ENCODE measurements around the gene APPBP2.

Gene APPBP2

GRCh38 chr17:60542071-60542470, 16.0 kb upstream of the APPBP2 start:
- TF ChIP-seq TCF12 (IDR thresholded peaks at IDR 0.05; ENCODE audit: low read depth) = no peak
- TF ChIP-seq ZBTB7A (IDR thresholded peaks at IDR 0.05; ENCODE audit: low read depth) = no peak
- TF ChIP-seq USF1 (IDR thresholded peaks at IDR 0.05) = no peak
- TF ChIP-seq TAF1 (IDR thresholded peaks at IDR 0.05; ENCODE audit: low read depth) = no peak
- TF ChIP-seq, protein P1, sequence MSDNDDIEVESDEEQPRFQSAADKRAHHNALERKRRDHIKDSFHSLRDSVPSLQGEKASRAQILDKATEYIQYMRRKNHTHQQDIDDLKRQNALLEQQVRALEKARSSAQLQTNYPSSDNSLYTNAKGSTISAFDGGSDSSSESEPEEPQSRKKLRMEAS (IDR thresholded peaks at IDR 0.05) = no peak
- no peak for TF ChIP-seq TEAD4 (IDR thresholded peaks at IDR 0.05)
- TF ChIP-seq EP300 (IDR thresholded peaks at IDR 0.05; ENCODE audit: borderline replicate concordance) = no peak
- TF ChIP-seq, protein P2, sequence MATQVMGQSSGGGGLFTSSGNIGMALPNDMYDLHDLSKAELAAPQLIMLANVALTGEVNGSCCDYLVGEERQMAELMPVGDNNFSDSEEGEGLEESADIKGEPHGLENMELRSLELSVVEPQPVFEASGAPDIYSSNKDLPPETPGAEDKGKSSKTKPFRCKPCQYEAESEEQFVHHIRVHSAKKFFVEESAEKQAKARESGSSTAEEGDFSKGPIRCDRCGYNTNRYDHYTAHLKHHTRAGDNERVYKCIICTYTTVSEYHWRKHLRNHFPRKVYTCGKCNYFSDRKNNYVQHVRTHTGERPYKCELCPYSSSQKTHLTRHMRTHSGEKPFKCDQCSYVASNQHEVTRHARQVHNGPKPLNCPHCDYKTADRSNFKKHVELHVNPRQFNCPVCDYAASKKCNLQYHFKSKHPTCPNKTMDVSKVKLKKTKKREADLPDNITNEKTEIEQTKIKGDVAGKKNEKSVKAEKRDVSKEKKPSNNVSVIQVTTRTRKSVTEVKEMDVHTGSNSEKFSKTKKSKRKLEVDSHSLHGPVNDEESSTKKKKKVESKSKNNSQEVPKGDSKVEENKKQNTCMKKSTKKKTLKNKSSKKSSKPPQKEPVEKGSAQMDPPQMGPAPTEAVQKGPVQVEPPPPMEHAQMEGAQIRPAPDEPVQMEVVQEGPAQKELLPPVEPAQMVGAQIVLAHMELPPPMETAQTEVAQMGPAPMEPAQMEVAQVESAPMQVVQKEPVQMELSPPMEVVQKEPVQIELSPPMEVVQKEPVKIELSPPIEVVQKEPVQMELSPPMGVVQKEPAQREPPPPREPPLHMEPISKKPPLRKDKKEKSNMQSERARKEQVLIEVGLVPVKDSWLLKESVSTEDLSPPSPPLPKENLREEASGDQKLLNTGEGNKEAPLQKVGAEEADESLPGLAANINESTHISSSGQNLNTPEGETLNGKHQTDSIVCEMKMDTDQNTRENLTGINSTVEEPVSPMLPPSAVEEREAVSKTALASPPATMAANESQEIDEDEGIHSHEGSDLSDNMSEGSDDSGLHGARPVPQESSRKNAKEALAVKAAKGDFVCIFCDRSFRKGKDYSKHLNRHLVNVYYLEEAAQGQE (IDR thresholded peaks at IDR 0.05; ENCODE audit: low read depth) = no peak

DNA sequence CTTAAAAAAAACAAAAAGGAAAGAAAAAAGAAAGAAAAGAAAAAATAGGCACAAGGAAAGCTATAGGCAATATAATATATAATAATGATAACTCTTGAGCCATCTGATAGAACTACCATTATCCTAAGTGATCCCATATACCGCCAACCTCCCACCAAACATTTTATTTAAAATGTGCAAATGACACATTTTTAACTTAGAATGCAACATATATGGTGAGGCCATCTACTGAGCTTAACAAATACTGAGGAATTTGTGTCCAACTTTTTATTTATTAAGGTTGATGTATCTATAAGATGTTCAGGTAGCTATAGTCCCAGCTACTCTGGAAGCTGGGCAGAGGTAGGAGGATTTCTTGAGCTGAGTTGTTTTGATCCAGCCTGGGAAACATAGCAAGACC, 14.4 kb upstream of the APPBP2 start:
- no peak for TF ChIP-seq YY1 (IDR thresholded peaks at IDR 0.05; ENCODE audit: low read depth)
- no peak for TF ChIP-seq TCF12 (IDR thresholded peaks at IDR 0.05; ENCODE audit: low read depth)
- no peak for TF ChIP-seq CEBPB (IDR thresholded peaks at IDR 0.05)
- TF ChIP-seq, protein P1 (IDR thresholded peaks at IDR 0.05) = no peak
- no peak for TF ChIP-seq ZBTB7A (IDR thresholded peaks at IDR 0.05; ENCODE audit: low read depth)
- no peak for TF ChIP-seq NFIC (IDR thresholded peaks at IDR 0.05)
- no peak for TF ChIP-seq CREB1 (IDR thresholded peaks at IDR 0.05; ENCODE audit: low read depth)
- no peak for TF ChIP-seq EP300 (IDR thresholded peaks at IDR 0.05; ENCODE audit: borderline replicate concordance)
- no peak for TF ChIP-seq FOXM1 (IDR thresholded peaks at IDR 0.05; ENCODE audit: borderline replicate concordance, low read depth)
- no peak for TF ChIP-seq EGR1 (IDR thresholded peaks at IDR 0.05)
- no peak for TF ChIP-seq TEAD4 (IDR thresholded peaks at IDR 0.05)
- no peak for TF ChIP-seq RAD21 (IDR thresholded peaks at IDR 0.05; ENCODE audit: low read depth)
- TF ChIP-seq USF1 (IDR thresholded peaks at IDR 0.05) = no peak
- TF ChIP-seq, protein P2 (IDR thresholded peaks at IDR 0.05; ENCODE audit: low read depth) = no peak
- no peak for TF ChIP-seq TAF1 (IDR thresholded peaks at IDR 0.05; ENCODE audit: low read depth)

GRCh38 chr17:60539807-60540206, 13.8 kb upstream of the APPBP2 start:
- TF ChIP-seq EGR1 (IDR thresholded peaks at IDR 0.05) (no peak), ZBTB7A (IDR thresholded peaks at IDR 0.05; ENCODE audit: low read depth) (no peak), TCF12 (IDR thresholded peaks at IDR 0.05; ENCODE audit: low read depth) (no peak), EP300 (IDR thresholded peaks at IDR 0.05; ENCODE audit: borderline replicate concordance) (no peak), FOXM1 (IDR thresholded peaks at IDR 0.05; ENCODE audit: borderline replicate concordance, low read depth) (no peak), TAF1 (IDR thresholded peaks at IDR 0.05; ENCODE audit: low read depth) (no peak)
- TF ChIP-seq, protein P2 (IDR thresholded peaks at IDR 0.05; ENCODE audit: low read depth) = no peak

- TF ChIP-seq CREB1 (IDR thresholded peaks at IDR 0.05; ENCODE audit: low read depth) (no peak), RAD21 (IDR thresholded peaks at IDR 0.05; ENCODE audit: low read depth) (no peak), ZBTB7A (IDR thresholded peaks at IDR 0.05; ENCODE audit: low read depth) (no peak), TEAD4 (IDR thresholded peaks at IDR 0.05) (no peak), EGR1 (IDR thresholded peaks at IDR 0.05) (no peak), NFIC (IDR thresholded peaks at IDR 0.05) (no peak)
- TF ChIP-seq, protein P1 (IDR thresholded peaks at IDR 0.05) = no peak
These were observed 12.7 kb upstream of the APPBP2 start for GRCh38 chr17:60538726-60539125.
